ENCODE data around the gene FOXP1. TPM values are rescaled to one million over a fixed set of nuclear protein-coding genes. Genes with fewer than 3 reads are reported as not detected.

Gene FOXP1
- total and polyA plus RNA-seq, 9 of the 15 experiments (the other 6 are each of a cell fraction or from before 2014, with no cell fraction given), result 7.7 to 34.5 (median 13.7) TPM

GRCh38 chr3:71453822-71454511 lies 129.6 kb downstream of the FOXP1 start:
- no peak overlapping the region for H3K27ac ChIP-seq (ENCODE audit: extremely low read depth, low read depth, low read length)
- ATAC-seq, result no peak

More at GRCh38 chr3:71453822-71454511, 129.6 kb downstream of the FOXP1 start:
- Histone ChIP-seq H3K9ac (ENCODE audit: insufficient read depth in 1 of 2, low read depth in 2 of 2, low read length in 2 of 2) (no peak overlapping the region), H3K4me1 (replicated peaks in 1 of 2; ENCODE audit: control insufficient read depth in 2 of 2, insufficient read depth in 2 of 2, low read length in 2 of 2) (no peaks in the 10 kb centered on the region), H3K4me2 (ENCODE audit: insufficient read depth, low read length) (no peak overlapping the region), H3K9me3 (replicated peaks; ENCODE audit: control insufficient read depth, insufficient read depth, low read depth, low read length) (no peaks in the 10 kb centered on the region), H3K9me1 (ENCODE audit: control insufficient read depth, insufficient read depth, low read length) (no peaks in the 10 kb centered on the region), H3K79me2 (ENCODE audit: control insufficient read depth, insufficient read depth, low read length) (no peaks in the 10 kb centered on the region), H3K4me3 (no peak overlapping the region), H2AFZ (ENCODE audit: low read depth, low read length) (no peak overlapping the region), H4K20me1 (replicated peaks; ENCODE audit: control insufficient read depth, insufficient read depth, low read length) (no peaks in the 10 kb centered on the region), H3K36me3 (ENCODE audit: control insufficient read depth, insufficient read depth, low read length) (no peaks in the 10 kb centered on the region), H3K27me3 (ENCODE audit: control insufficient read depth in 2 of 2, insufficient read depth in 2 of 2, low read length in 2 of 2) (no peaks in the 10 kb centered on the region)
- WGBS (ENCODE audit: insufficient coverage, low coverage, missing lambda C conversion rate), result 50% methylated on average over 10 of the region's 10 CpGs
- in situ Hi-C loops (cut with MboI), result no loop called here
- intact Hi-C loops (cut with micrococcal nuclease), result no loop called here
- CTCF ChIA-PET (ENCODE audit: low intra/inter-chr PET ratio), result no interaction called here
- no peak for FAIRE-seq
- POLR2A ChIA-PET, result interaction anchor here (0.7 to 1.4 kb wide), 3 partner anchors 10 to 481 kb away, joined by 3 read pairs; no protein-coding TSS in a partner anchor
- TF ChIP-seq ZC3H8 (IDR thresholded peaks at IDR 0.05) (no peak), FOXP4 (CRISPR knock-in tag; IDR thresholded peaks at IDR 0.05; ENCODE audit: borderline replicate concordance) (no peak), ZNF232 (CRISPR knock-in tag; IDR thresholded peaks at IDR 0.05) (no peak), TAF15 (IDR thresholded peaks at IDR 0.05; ENCODE audit: low read depth, low read length) (no peak), GATAD2B (IDR thresholded peaks at IDR 0.05; ENCODE audit: borderline replicate concordance) (no peak), ZNF785 (CRISPR knock-in tag; IDR thresholded peaks at IDR 0.05) (no peak), PCBP2 (IDR thresholded peaks at IDR 0.05; ENCODE audit: low read depth, low read length, poor library complexity, severe bottlenecking) (no peak), PPARD (CRISPR knock-in tag; IDR thresholded peaks at IDR 0.05) (no peak), ZNF175 (CRISPR knock-in tag; IDR thresholded peaks at IDR 0.05; ENCODE audit: low read depth) (no peak), CREB1 (IDR thresholded peaks at IDR 0.05) (no peak), CREB1 (CRISPR knock-in tag; IDR thresholded peaks at IDR 0.05) (no peak)
- DNase-seq (ENCODE audit: extremely low read depth in 1 of 4, low spot score in 3 of 4), result no peak
- BruUV-seq (replicated peaks), result no TSS peak
